Mesendoderm (in vitro differentiated cells): Measurements from ENCODE around the gene TNFAIP2.
"Not testable (repeated sequence)": the region's sequence is repeated elsewhere in the genome, so short reads cannot be mapped to it uniquely, and the experiment has no call there.

Experiments
- DNase-seq: peaks from one replicate; pipeline ENCODE4 v3.0.0; 2013
- H2AK5ac ChIP-seq: 2 replicates; pipeline ENCODE4 v1.6.1; 2013; ENCODE audit warnings: low read length, inconsistent platforms
- H2BK120ac ChIP-seq: 2 replicates; pipeline ENCODE4 v1.6.1; 2013; ENCODE audit warnings: low read depth, mild to moderate bottlenecking, low read length, moderate library complexity, mixed read lengths
- H2BK15ac ChIP-seq: replicated peaks from 2 replicates; pipeline ENCODE4 v1.6.1; 2013; ENCODE audit warnings: low read depth, mild to moderate bottlenecking, moderate library complexity
- H2BK5ac ChIP-seq: 2 replicates; pipeline ENCODE4 v1.6.1; 2013; ENCODE audit warnings: low read length, inconsistent platforms
- H3K18ac ChIP-seq: 2 replicates; pipeline ENCODE4 v1.6.1; 2013; ENCODE audit warnings: mild to moderate bottlenecking, low read length, mixed read lengths
- H3K23ac ChIP-seq: one replicate; pipeline ENCODE4 v1.6.1; 2013; ENCODE audit warnings: low read length
- H3K27ac ChIP-seq: 2 replicates; pipeline ENCODE4 v1.5.1; 2013; ENCODE audit warnings: low read depth, mild to moderate bottlenecking, inconsistent platforms, low read length, moderate library complexity
- H3K27me3 ChIP-seq: 2 replicates; pipeline ENCODE4 v1.6.1; 2013; ENCODE audit warnings: low read length, control low read depth, mild to moderate bottlenecking, inconsistent platforms; ENCODE audit not compliant: insufficient read depth, poor library complexity
- H3K36me3 ChIP-seq: 2 replicates; pipeline ENCODE4 v1.6.1; 2013; ENCODE audit warnings: low read length, inconsistent platforms; ENCODE audit not compliant: control insufficient read depth, insufficient read depth
- H3K4ac ChIP-seq: one replicate; pipeline ENCODE4 v1.6.1; 2013; ENCODE audit warnings: low read depth, mild to moderate bottlenecking, low read length, moderate library complexity
- H3K4me1 ChIP-seq: 2 replicates; pipeline ENCODE4 v1.6.1; 2013; ENCODE audit warnings: low read depth, low read length, inconsistent platforms; ENCODE audit not compliant: control insufficient read depth
- H3K4me2 ChIP-seq: 2 replicates; pipeline ENCODE4 v1.6.1; 2013; ENCODE audit warnings: low read length
- H3K4me3 ChIP-seq: 2 replicates; pipeline ENCODE4 v1.5.1; 2013; ENCODE audit warnings: mild to moderate bottlenecking, low read length
- H3K56ac ChIP-seq: one replicate; pipeline ENCODE4 v1.6.1; 2013; ENCODE audit warnings: low read length
- H3K79me1 ChIP-seq: 2 replicates; pipeline ENCODE4 v1.6.1; 2013; ENCODE audit warnings: low read length, inconsistent platforms
- H3K79me2 ChIP-seq: 2 replicates; pipeline ENCODE4 v1.6.1; 2013; ENCODE audit warnings: mild to moderate bottlenecking, low read length; ENCODE audit not compliant: control insufficient read depth, insufficient read depth
- H3K9ac ChIP-seq: 2 replicates; pipeline ENCODE4 v1.6.1; 2013; ENCODE audit warnings: low read length, inconsistent platforms
- H4K5ac ChIP-seq: one replicate; pipeline ENCODE4 v1.6.1; 2013; ENCODE audit warnings: low read length
- H4K8ac ChIP-seq: one replicate; pipeline ENCODE4 v1.6.1; 2013; ENCODE audit warnings: low read depth, mild to moderate bottlenecking, control low read depth, low read length, moderate library complexity
- WGBS: extraction: QIAGEN DNeasy Blood & Tissue Kit; methylation state at CpG from one replicate; pipeline ENCODE4 v1.1.7; 2013; ENCODE audit warnings: low lambda C conversion rate, missing lambda C conversion rate; ENCODE audit not compliant: insufficient coverage; ENCODE audit errors: extremely low coverage; 5-methylcytosine and 5-hydroxymethylcytosine counted together

TNFAIP2 gene

GRCh38 chr14:103151270-103151945, 28.1 kb downstream of the TNFAIP2 start:
- Histone ChIP-seq H3K27me3 (no peaks in the 10 kb centered on the region), H2BK5ac (no peak overlapping the region), H2AK5ac (no peak overlapping the region), H4K5ac (no peak overlapping the region), H3K4me1 (no peaks in the 10 kb centered on the region), H3K9ac (no peak overlapping the region), H3K4ac (no peak overlapping the region), H3K4me2 (no peak overlapping the region), H3K27ac (no peak overlapping the region), H3K56ac (no peak overlapping the region), H3K79me1 (no peaks in the 10 kb centered on the region), H3K23ac (no peak overlapping the region), H3K79me2 (no peaks in the 10 kb centered on the region), H3K4me3 (no peak overlapping the region), H3K36me3 (no peaks in the 10 kb centered on the region), H2BK15ac (no peak overlapping the region), H4K8ac (no peak overlapping the region), H3K18ac (no peak overlapping the region), H2BK120ac (no peak overlapping the region)
- WGBS: no CpG with 5 or more reads among the region's 15 CpGs
- DNase-seq: no peak

- H3K27ac ChIP-seq: no peak overlapping the region
- no peak overlapping the region for H3K4me2 ChIP-seq
- WGBS: no CpG with 5 or more reads among the region's 6 CpGs
- H3K9ac ChIP-seq: no peak overlapping the region
- no peak overlapping the region for H2BK15ac ChIP-seq
- no peak overlapping the region for H3K4me3 ChIP-seq
- no peak overlapping the region for H3K56ac ChIP-seq
- no peaks in the 10 kb centered on the region for H3K79me2 ChIP-seq
- H3K4ac ChIP-seq: no peak overlapping the region
- H2BK5ac ChIP-seq: no peak overlapping the region
- H4K5ac ChIP-seq: no peak overlapping the region
- H3K27me3 ChIP-seq: no peaks in the 10 kb centered on the region
- H3K4me1 ChIP-seq: no peaks in the 10 kb centered on the region
- H3K36me3 ChIP-seq: no peaks in the 10 kb centered on the region
- H3K23ac ChIP-seq: no peak overlapping the region
- no peak overlapping the region for H2BK120ac ChIP-seq
- H2AK5ac ChIP-seq: no peak overlapping the region
- no peaks in the 10 kb centered on the region for H3K79me1 ChIP-seq
- DNase-seq: no peak
- no peak overlapping the region for H3K18ac ChIP-seq
- H4K8ac ChIP-seq: no peak overlapping the region
Measured at GRCh38 chr14:103155010-103155409, 31.7 kb downstream of the TNFAIP2 start.

DNA sequence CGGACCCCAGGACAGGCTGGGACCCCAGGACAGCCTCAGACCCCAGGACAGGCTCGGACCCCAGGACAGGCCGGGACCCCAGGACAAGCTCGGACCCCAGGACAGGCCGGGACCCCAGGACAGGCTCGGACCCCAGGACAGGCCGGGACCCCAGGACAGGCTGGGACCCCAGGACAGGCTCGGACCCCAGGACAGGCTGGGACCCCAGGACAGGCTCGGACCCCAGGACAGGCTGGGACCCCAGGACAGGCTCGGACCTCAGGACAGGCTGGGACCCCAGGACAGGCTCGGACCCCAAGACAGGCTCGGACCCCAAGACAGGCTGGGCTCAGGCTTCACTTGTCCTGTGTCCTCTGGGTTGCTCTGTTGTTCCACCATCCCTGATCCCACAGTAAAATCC, 32.2 kb downstream of the TNFAIP2 start:
- not testable (repeated sequence) for H3K4ac ChIP-seq, H2BK15ac ChIP-seq, H4K5ac ChIP-seq, H2AK5ac ChIP-seq, H3K4me2 ChIP-seq, DNase-seq, H3K56ac ChIP-seq, H3K36me3 ChIP-seq, H3K79me2 ChIP-seq, H3K27ac ChIP-seq, H3K9ac ChIP-seq, H3K23ac ChIP-seq, H2BK120ac ChIP-seq, H2BK5ac ChIP-seq, H3K18ac ChIP-seq, H3K4me3 ChIP-seq, H3K27me3 ChIP-seq, H3K79me1 ChIP-seq, H3K4me1 ChIP-seq, H4K8ac ChIP-seq
- no CpG with 5 or more reads among the region's 12 CpGs for WGBS

DNA sequence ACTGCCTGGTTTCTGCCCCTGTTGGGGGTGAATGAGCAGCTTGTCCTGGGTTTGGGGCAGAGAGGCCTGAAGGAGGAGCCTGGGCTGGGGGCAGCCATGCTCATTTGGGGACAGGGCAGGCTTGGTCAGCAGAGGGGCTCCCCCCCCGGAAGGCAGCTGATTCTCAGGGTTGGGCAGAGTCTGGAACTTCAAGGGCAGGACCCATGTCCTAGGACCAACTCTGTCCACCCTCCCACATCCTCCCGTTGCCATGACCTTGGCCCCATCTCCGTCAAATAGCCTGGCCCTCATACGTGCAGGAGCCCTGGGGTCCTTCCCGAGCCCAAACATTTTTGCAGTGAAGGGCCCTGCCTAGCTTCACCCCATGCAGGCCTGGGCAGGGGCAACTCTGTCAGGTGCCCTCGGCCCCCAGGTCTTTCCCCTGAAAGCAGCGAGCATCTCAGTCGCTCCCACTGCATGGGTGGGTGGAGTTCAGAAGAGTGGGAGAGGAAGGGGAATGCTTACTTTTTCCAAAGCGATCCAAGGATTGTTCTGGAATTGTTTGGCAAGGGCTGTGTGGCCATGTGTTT, 32.6 kb downstream of the TNFAIP2 start:
- Histone ChIP-seq H3K36me3 (no peaks in the 10 kb centered on the region), H3K56ac (no peak overlapping the region), H3K4ac (no peak overlapping the region), H3K27me3 (no peaks in the 10 kb centered on the region), H2BK5ac (no peak overlapping the region), H3K79me2 (no peaks in the 10 kb centered on the region), H3K4me1 (no peaks in the 10 kb centered on the region), H3K4me3 (no peak overlapping the region), H3K27ac (no peak overlapping the region), H2BK120ac (no peak overlapping the region), H3K23ac (no peak overlapping the region), H3K18ac (no peak overlapping the region), H3K4me2 (no peak overlapping the region), H4K8ac (no peak overlapping the region), H3K79me1 (no peaks in the 10 kb centered on the region), H2BK15ac (no peak overlapping the region), H3K9ac (no peak overlapping the region), H2AK5ac (no peak overlapping the region), H4K5ac (no peak overlapping the region)
- no CpG with 5 or more reads among the region's 9 CpGs for WGBS
- no peak for DNase-seq

GRCh38 chr14:103156651-103157378, 33.6 kb downstream of the TNFAIP2 start:
- peak; percentile 25 for DNase-seq
- Histone ChIP-seq H3K27ac (no peak overlapping the region), H3K4me3 (no peak overlapping the region), H2BK15ac (no peak overlapping the region), H3K9ac (no peak overlapping the region), H3K4ac (no peak overlapping the region), H3K4me1 (no peaks in the 10 kb centered on the region), H3K36me3 (no peaks in the 10 kb centered on the region), H3K4me2 (no peak overlapping the region), H3K79me1 (no peaks in the 10 kb centered on the region), H2BK120ac (no peak overlapping the region), H3K27me3 (no peaks in the 10 kb centered on the region), H4K8ac (no peak overlapping the region), H3K18ac (no peak overlapping the region), H3K56ac (peak overlapping the region; percentile 53), H2AK5ac (no peak overlapping the region), H2BK5ac (no peak overlapping the region), H4K5ac (no peak overlapping the region), H3K23ac (peak overlapping the region; percentile 9), H3K79me2 (no peaks in the 10 kb centered on the region)
- WGBS: no CpG with 5 or more reads among the region's 21 CpGs
